Immature natural killer cell (primary cell): Measurements from ENCODE around the gene PRTN3. TPM values are rescaled to one million over a fixed set of nuclear protein-coding genes. Genes with fewer than 3 reads are reported as not detected.
A peak's percentile ranks its signal among the peaks of the same experiment; 100 is the strongest.
"Not testable (repeated sequence)": the region's sequence is repeated elsewhere in the genome, so short reads cannot be mapped to it uniquely, and the experiment has no call there.

Experiments used
- DNase-seq, 3 donors: peaks; one replicate each; pipeline ENCODE4 v3.0.0; 2022; ENCODE audit warnings: mixed read lengths in 1 of 3
- H3K27ac Mint-ChIP-seq, 6 donors: one replicate each; pipeline ENCODE4 v1.8.0; 2020; ENCODE audit warnings: mixed read lengths in 6 of 6, mild to moderate bottlenecking in 5 of 6, inconsistent platforms in 4 of 6, moderate library complexity in 3 of 6
- H3K27me3 Mint-ChIP-seq, 3 donors: one replicate each; pipeline ENCODE4 v1.8.0; 2020 to 2021; ENCODE audit warnings: low read depth in 3 of 3, mild to moderate bottlenecking in 3 of 3, mixed read lengths in 3 of 3, moderate library complexity in 3 of 3, inconsistent platforms in 1 of 3
- H3K36me3 Mint-ChIP-seq, 3 donors: one replicate each; pipeline ENCODE4 v1.8.0; 2020; ENCODE audit warnings: mixed read lengths in 3 of 3, inconsistent platforms in 2 of 3, mild to moderate bottlenecking in 2 of 3
- H3K4me1 Mint-ChIP-seq, 2 donors: one replicate each; pipeline ENCODE4 v1.8.0; 2020; ENCODE audit warnings: inconsistent platforms in 2 of 2, mild to moderate bottlenecking in 2 of 2, mixed read lengths in 2 of 2, moderate library complexity in 1 of 2
- H3K4me3 Mint-ChIP-seq, 5 donors: one replicate each; pipeline ENCODE4 v1.8.0; 2020; ENCODE audit warnings: mild to moderate bottlenecking in 5 of 5, mixed read lengths in 5 of 5, inconsistent platforms in 3 of 5, moderate library complexity in 3 of 5
- H3K9me3 Mint-ChIP-seq, 6 donors: one replicate each; pipeline ENCODE4 v1.8.0; 2020; ENCODE audit warnings: mild to moderate bottlenecking in 6 of 6, mixed read lengths in 6 of 6, inconsistent platforms in 4 of 6, moderate library complexity in 3 of 6
- polyA plus RNA-seq, 3 donors: library from polyadenylated mRNA; unstranded; fragments of 300-500 nt; fragmentation: Illumina TruSeq; gene quantifications; one replicate each; pipeline ENCODE4 v1.2.3, GENCODE V29; 2021

The PRTN3 gene
- polyA plus RNA-seq, 3 donors from 2014 or later = not detected

- H3K27me3 Mint-ChIP-seq = peaks cover 3 to 11% (median 8%) of the 10 kb centered on the region in 3 donors
- DNase-seq = no peak
- no peak overlapping the region for H3K27ac Mint-ChIP-seq
- H3K36me3 Mint-ChIP-seq = peaks cover 0 to 4% (median 0%) of the 10 kb centered on the region in 3 donors
- H3K9me3 Mint-ChIP-seq = no peaks in the 10 kb centered on the region
- H3K4me3 Mint-ChIP-seq = no peak overlapping the region
- H3K4me1 Mint-ChIP-seq = peaks cover 0 to 13% of the 10 kb centered on the region in 2 donors
These were observed 32.8 kb downstream of the PRTN3 start for GRCh38 chr19:873561-874041.

- no peak for DNase-seq
- Mint-ChIP-seq H3K27ac (peak overlapping the region in 1 of 6 donors; percentile 16), H3K4me3 (no peak overlapping the region), H3K27me3 (peaks cover 2 to 10% (median 6%) of the 10 kb centered on the region in 3 donors), H3K9me3 (no peaks in the 10 kb centered on the region), H3K36me3 (peaks cover 0 to 9% (median 0%) of the 10 kb centered on the region in 3 donors), H3K4me1 (peaks cover 0 to 13% of the 10 kb centered on the region in 2 donors)
These were observed 34.6 kb downstream of the PRTN3 start for GRCh38 chr19:875265-875879.

- Mint-ChIP-seq H3K36me3 (peaks cover 0 to 9% (median 0%) of the 10 kb centered on the region in 3 donors), H3K9me3 (no peaks in the 10 kb centered on the region), H3K27me3 (peaks cover 2 to 9% (median 6%) of the 10 kb centered on the region in 3 donors), H3K4me3 (no peak overlapping the region), H3K27ac (no peak overlapping the region), H3K4me1 (peaks cover 0 to 13% of the 10 kb centered on the region in 2 donors)
- no peak for DNase-seq
These were observed 35.3 kb downstream of the PRTN3 start for GRCh38 chr19:876089-876488.

DNA sequence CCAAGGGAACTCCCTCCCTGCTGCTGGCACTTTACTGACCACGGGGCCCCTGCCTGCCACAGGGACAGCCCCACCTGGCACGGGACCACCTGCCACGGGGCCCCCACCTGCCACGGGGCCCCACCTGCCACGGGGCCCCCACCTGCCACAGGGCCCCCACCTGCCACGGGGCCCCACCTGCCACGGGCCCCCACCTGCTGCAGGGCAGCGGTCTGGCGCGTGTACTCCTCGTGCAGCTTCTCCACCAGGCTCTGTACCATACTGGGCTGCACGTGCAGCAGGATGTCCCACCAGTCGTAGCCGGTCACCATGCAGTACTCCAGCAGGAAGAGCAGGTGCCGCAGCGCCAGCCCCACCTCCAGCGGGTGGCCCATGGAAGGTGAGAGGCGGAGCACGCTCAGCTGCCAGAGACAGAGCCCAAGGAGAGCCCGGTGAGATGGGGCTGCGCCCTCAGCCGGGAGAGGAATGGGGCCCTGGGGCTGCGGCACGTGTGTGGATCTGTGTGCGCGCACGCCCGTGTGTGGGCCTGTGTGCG lies 36.0 kb downstream of the PRTN3 start:
- Mint-ChIP-seq H3K36me3 (peaks cover 0 to 9% (median 0%) of the 10 kb centered on the region in 3 donors), H3K9me3 (no peaks in the 10 kb centered on the region), H3K4me3 (no peak overlapping the region), H3K27ac (no peak overlapping the region), H3K4me1 (peaks cover 0 to 13% of the 10 kb centered on the region in 2 donors), H3K27me3 (peaks cover 0 to 7% (median 5%) of the 10 kb centered on the region in 3 donors)
- no peak for DNase-seq

GRCh38 chr19:877992-878660 lies 37.3 kb downstream of the PRTN3 start:
- DNase-seq, H3K36me3 Mint-ChIP-seq, H3K4me1 Mint-ChIP-seq, H3K27me3 Mint-ChIP-seq, H3K27ac Mint-ChIP-seq, H3K4me3 Mint-ChIP-seq, H3K9me3 Mint-ChIP-seq: not testable (repeated sequence)

- H3K27me3 Mint-ChIP-seq, DNase-seq, H3K36me3 Mint-ChIP-seq, H3K4me1 Mint-ChIP-seq, H3K9me3 Mint-ChIP-seq, H3K4me3 Mint-ChIP-seq: not testable (repeated sequence)
- peak overlapping the region in 1 of 6 donors; percentile 69 for H3K27ac Mint-ChIP-seq
These were observed 38.2 kb downstream of the PRTN3 start for GRCh38 chr19:878751-879561.

DNA sequence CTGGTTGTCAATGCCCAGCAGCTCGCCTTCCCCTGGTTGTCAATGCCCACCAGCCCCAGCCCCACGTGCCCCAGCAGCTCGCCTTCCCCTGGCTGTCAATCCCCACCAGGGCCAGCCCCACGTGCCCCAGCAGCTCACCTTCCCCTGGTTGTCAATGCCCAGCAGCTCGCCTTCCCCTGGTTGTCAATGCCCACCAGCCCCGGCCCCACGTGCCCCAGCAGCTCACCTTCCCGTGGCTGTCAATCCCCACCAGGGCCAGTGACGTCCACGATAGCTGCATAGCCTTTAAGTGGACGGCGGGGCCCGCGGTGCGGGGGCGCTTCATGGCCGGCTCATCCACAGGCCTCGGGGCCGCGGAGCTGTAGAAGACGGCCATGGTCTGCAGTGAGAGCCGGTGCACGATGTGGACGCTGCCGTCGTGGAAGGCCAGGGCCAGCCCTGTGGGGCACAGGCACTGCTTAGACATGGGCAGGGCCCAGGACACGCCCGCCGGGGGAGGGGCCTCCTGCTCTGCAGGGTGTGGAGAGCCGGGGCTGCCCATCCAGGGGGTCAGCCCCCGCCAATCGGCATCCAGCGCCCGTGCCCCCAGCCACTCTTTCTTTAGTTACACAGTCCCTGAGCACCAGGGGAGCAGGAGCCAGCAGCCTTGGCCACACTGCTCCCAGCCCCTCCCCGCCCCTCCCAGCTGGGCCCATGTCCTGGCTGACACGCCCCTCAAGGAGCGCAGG lies 39.1 kb downstream of the PRTN3 start:
- H3K27ac Mint-ChIP-seq = no peak overlapping the region
- H3K36me3 Mint-ChIP-seq = peaks cover 0 to 9% (median 0%) of the 10 kb centered on the region in 3 donors
- H3K9me3 Mint-ChIP-seq = no peaks in the 10 kb centered on the region
- no peaks in the 10 kb centered on the region for H3K4me1 Mint-ChIP-seq
- peaks cover 0 to 3% (median 0%) of the 10 kb centered on the region in 3 donors for H3K27me3 Mint-ChIP-seq
- H3K4me3 Mint-ChIP-seq = no peak overlapping the region
- DNase-seq = no peak

DNA sequence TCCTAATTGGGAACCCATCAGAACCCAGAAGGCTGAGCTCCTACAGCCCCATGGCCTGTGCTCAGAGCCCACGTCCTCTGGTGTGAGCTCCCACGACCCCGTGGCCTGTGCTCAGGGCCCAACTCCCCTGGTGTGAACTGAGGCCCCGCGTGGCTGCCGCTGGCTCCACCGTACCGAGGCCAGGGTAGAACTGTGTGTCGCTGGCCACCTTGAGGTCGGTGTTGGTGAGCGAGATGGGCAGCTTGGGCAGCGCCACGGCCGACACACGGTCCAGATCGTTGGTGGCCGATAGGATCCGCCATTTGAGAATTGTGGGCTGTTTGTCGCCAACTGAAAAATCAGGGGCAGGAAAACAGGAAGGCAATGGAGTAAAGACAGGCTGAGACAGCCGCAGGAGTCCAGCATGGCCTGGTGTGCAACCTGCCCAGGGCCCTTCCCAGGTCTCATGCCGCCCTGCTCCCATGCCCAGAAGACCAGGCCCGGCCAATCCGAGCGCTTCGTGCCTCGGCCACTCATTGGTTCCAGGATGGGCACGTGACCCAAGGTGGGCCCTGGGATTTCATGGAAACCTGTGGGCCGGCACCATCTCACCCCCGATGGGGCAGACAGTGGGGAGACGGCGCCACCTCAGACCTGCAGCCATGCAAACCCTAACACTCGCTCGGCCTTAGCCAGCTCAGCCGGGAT lies 40.7 kb downstream of the PRTN3 start:
- Mint-ChIP-seq H3K9me3 (no peaks in the 10 kb centered on the region), H3K4me3 (no peak overlapping the region), H3K27me3 (peaks cover 0 to 3% (median 0%) of the 10 kb centered on the region in 3 donors), H3K27ac (no peak overlapping the region), H3K36me3 (peaks cover 0 to 5% (median 0%) of the 10 kb centered on the region in 3 donors), H3K4me1 (no peaks in the 10 kb centered on the region)
- DNase-seq = no peak

GRCh38 chr19:882871-883497 lies 42.2 kb downstream of the PRTN3 start:
- peak overlapping the region in 1 of 5 donors; percentile 18 for H3K4me3 Mint-ChIP-seq
- no peak for DNase-seq
- no peaks in the 10 kb centered on the region for H3K4me1 Mint-ChIP-seq
- H3K27ac Mint-ChIP-seq = no peak overlapping the region
- peaks cover 0 to 5% (median 2%) of the 10 kb centered on the region in 3 donors for H3K27me3 Mint-ChIP-seq
- H3K36me3 Mint-ChIP-seq = peaks cover 0 to 7% (median 0%) of the 10 kb centered on the region in 3 donors
- no peaks in the 10 kb centered on the region for H3K9me3 Mint-ChIP-seq

GRCh38 chr19:883661-884211 lies 42.9 kb downstream of the PRTN3 start:
- H3K4me3 Mint-ChIP-seq = no peak overlapping the region
- H3K27me3 Mint-ChIP-seq = peaks cover 0 to 5% (median 2%) of the 10 kb centered on the region in 3 donors
- no peaks in the 10 kb centered on the region for H3K9me3 Mint-ChIP-seq
- no peaks in the 10 kb centered on the region for H3K4me1 Mint-ChIP-seq
- no peak overlapping the region for H3K27ac Mint-ChIP-seq
- no peak for DNase-seq
- peaks cover 0 to 7% (median 0%) of the 10 kb centered on the region in 3 donors for H3K36me3 Mint-ChIP-seq

GRCh38 chr19:884420-885211 lies 43.8 kb downstream of the PRTN3 start:
- no peak overlapping the region for H3K4me3 Mint-ChIP-seq
- H3K9me3 Mint-ChIP-seq = no peaks in the 10 kb centered on the region
- H3K4me1 Mint-ChIP-seq = peaks cover 0 to 4% of the 10 kb centered on the region in 2 donors
- no peak for DNase-seq
- H3K36me3 Mint-ChIP-seq = peaks cover 0 to 6% (median 0%) of the 10 kb centered on the region in 3 donors
- H3K27ac Mint-ChIP-seq = no peak overlapping the region
- peaks cover 0 to 3% (median 2%) of the 10 kb centered on the region in 3 donors for H3K27me3 Mint-ChIP-seq
